A549 (cell line): Measurements from ENCODE around the gene TTLL11. TPM values are rescaled to one million over a fixed set of nuclear protein-coding genes. Genes with fewer than 3 reads are reported as not detected.

Experiments
- ATAC-seq, 2 experiments: fragments of 200-7000 bp in 1 of 2; fragments of >200 bp in 1 of 2; cut with Nextera tagmentation in 1 of 2; cut with Tn5 transposase in 1 of 2; 3 replicates each; pipeline versions ENCODE4 v1.8.0 to v1.9.1; 2018 to 2020; ENCODE audit warnings: mild to moderate bottlenecking in 1 of 2, moderate library complexity in 1 of 2
- CTCF ChIA-PET: fragments of 300-600 bp; sonication (Branson Sonifier 250); formaldehyde crosslinking; extraction: SDS; loops from one replicate; lab custom pipeline; 2021; ENCODE audit warnings: antibody characterized with exemption, inconsistent platforms; lab: Yijun Ruan, JAX
- POLR2A ChIA-PET: fragments of 350-600 bp; formaldehyde crosslinking; extraction: SDS; loops from one replicate; lab custom pipeline; 2021; ENCODE audit warnings: antibody characterized with exemption, inconsistent platforms; lab: Yijun Ruan, JAX
- DNase-seq, 2 experiments: peaks; one replicate each; pipeline versions ENCODE4 v3.0.0 to v3.0.0-alpha.2; 2011 to 2016; ENCODE audit warnings: low read depth in 1 of 2, low spot score in 1 of 2
- FAIRE-seq: peaks from 2 replicates; lab custom pipeline; 2011; peaks lifted over from hg19 to GRCh38; lab: Jason Lieb, UNC
- H3K27ac ChIP-seq, 2 experiments: fragments of >200 bp; sonication (Bioruptor Twin); formaldehyde crosslinking; 3 replicates each; pipeline ENCODE4 v1.5.1; 2016 to 2017
- H3K4me1 ChIP-seq: fragments of >200 bp; sonication (Bioruptor Twin); formaldehyde crosslinking; 3 replicates; pipeline ENCODE4 v1.6.1; 2016
- H3K4me2 ChIP-seq: fragments of >200 bp; sonication (Bioruptor Twin); formaldehyde crosslinking; 3 replicates; pipeline ENCODE4 v1.6.1; 2016
- H3K4me3 ChIP-seq: fragments of >200 bp; sonication (Bioruptor Twin); formaldehyde crosslinking; 3 replicates; pipeline ENCODE4 v1.5.1; 2016
- H3K9me3 ChIP-seq: fragments of >200 bp; sonication (Bioruptor Twin); formaldehyde crosslinking; 3 replicates; pipeline ENCODE4 v1.6.1; 2016
- CBX2 ChIP-seq: fragments of 200-600 bp; sonication (generic); IDR thresholded peaks from 2 replicates; pipeline ENCODE4 v1.6.1; 2016; ENCODE audit warnings: low read depth, mild to moderate bottlenecking, borderline replicate concordance
- CHD2 ChIP-seq: fragments of 150-350 bp; IDR thresholded peaks from 2 replicates; pipeline ENCODE4 v1.6.1; 2014; ENCODE audit warnings: low read length; ENCODE audit not compliant: partially characterized antibody
- CTCF ChIP-seq: fragments of >200 bp; sonication (Bioruptor Twin); formaldehyde crosslinking; IDR thresholded peaks from 3 replicates; pipeline ENCODE4 v1.5.1; 2016
- FOXS1 ChIP-seq: fragments of 250-450 bp; sonication (Bioruptor Pico); IDR thresholded peaks from 2 replicates; pipeline ENCODE4 v1.5.0; 2020; ENCODE audit warnings: mild to moderate bottlenecking, moderate library complexity
- GATA3 ChIP-seq: IDR thresholded peaks from 2 replicates; pipeline ENCODE4 v1.6.1; 2012; ENCODE audit warnings: borderline replicate concordance
- KDM1A ChIP-seq: fragments of 200-600 bp; sonication (generic); IDR thresholded peaks from 2 replicates; pipeline ENCODE4 v1.6.1; 2016; ENCODE audit warnings: low read depth, mild to moderate bottlenecking
- MAZ ChIP-seq: fragments of 150-350 bp; IDR thresholded peaks from 2 replicates; pipeline ENCODE4 v1.6.1; 2014; ENCODE audit warnings: antibody characterized with exemption, low read depth, low read length, borderline replicate concordance
- NFE2L2 ChIP-seq: fragments of 150-350 bp; conservative IDR thresholded peaks from 2 replicates; pipeline ENCODE4 v1.6.1; 2014; ENCODE audit warnings: low read length
- RAD21 ChIP-seq, 2 experiments: fragments of >200 bp in 1 of 2; sonication (Bioruptor Twin) in 1 of 2; formaldehyde crosslinking in 1 of 2; IDR thresholded peaks in 1 of 2; conservative IDR thresholded peaks in 1 of 2; 2 replicates in 1 of 2; 3 replicates in 1 of 2; pipeline ENCODE4 v1.6.1; 2012 to 2018; ENCODE audit warnings: inconsistent platforms in 1 of 2
- RARB ChIP-seq: fragments of 250-450 bp; sonication (Bioruptor Pico); IDR thresholded peaks from 2 replicates; pipeline ENCODE4 v1.8.0; 2021; ENCODE audit warnings: mild to moderate bottlenecking, moderate library complexity
- RNF2 ChIP-seq: fragments of 200-600 bp; sonication (generic); IDR thresholded peaks from 2 replicates; pipeline ENCODE4 v1.6.1; 2016; ENCODE audit warnings: low read depth, mild to moderate bottlenecking, antibody characterized with exemption, moderate library complexity, borderline replicate concordance
- SREBF2 ChIP-seq: fragments of 450-650 bp; IDR thresholded peaks from 2 replicates; pipeline ENCODE4 v1.6.1; 2014; ENCODE audit warnings: mild to moderate bottlenecking, moderate library complexity
- TP53 ChIP-seq: fragments of 250-450 bp; sonication (Bioruptor Pico); IDR thresholded peaks from 2 replicates; pipeline ENCODE4 v1.5.0; 2021; ENCODE audit warnings: mild to moderate bottlenecking, moderate library complexity
- ZC3H11A ChIP-seq: fragments of 450-650 bp; IDR thresholded peaks from 2 replicates; pipeline ENCODE4 v1.6.1; 2014; ENCODE audit warnings: antibody characterized with exemption, mild to moderate bottlenecking
- ZSCAN20 ChIP-seq: fragments of 250-450 bp; sonication (Bioruptor Pico); IDR thresholded peaks from 2 replicates; pipeline ENCODE4 v1.8.0; 2022; ENCODE audit warnings: mild to moderate bottlenecking, moderate library complexity
- WGBS: methylation state at CpG from one replicate; pipeline ENCODE4 v1.1.6; 2017; ENCODE audit errors: missing lambda C conversion rate; 5-methylcytosine and 5-hydroxymethylcytosine counted together
- polyA plus RNA-seq, 4 experiments: library from polyadenylated mRNA; depleted of rRNA in 3 of 4; stranded (reverse); fragments of >200 nt; fragmentation: RNase III in 1 of 4; extraction: RNeasy Plus Mini Kit Qiagen cat#74134 plus additional on column Dnase treatment in 1 of 4; gene quantifications; 2 replicates in 3 of 4; 3 replicates in 1 of 4; pipeline ENCODE4 v1.2.3, GENCODE V29; 2011 to 2017
- TF ChIP-seq, protein P1 (sequence below): fragments of 250-450 bp; sonication (Bioruptor Pico); IDR thresholded peaks from 2 replicates; pipeline ENCODE4 v1.5.0; 2020; ENCODE audit warnings: low read depth, mild to moderate bottlenecking, moderate library complexity
- TF ChIP-seq, protein P2 (sequence below): IDR thresholded peaks from 2 replicates; pipeline ENCODE4 v1.6.1; 2012; ENCODE audit warnings: low read depth, borderline replicate concordance
- TF ChIP-seq, protein P3 (sequence below): fragments of 250-450 bp; sonication (Bioruptor Pico); IDR thresholded peaks from 2 replicates; pipeline ENCODE4 v1.5.0; 2021; ENCODE audit warnings: mild to moderate bottlenecking, moderate library complexity, borderline replicate concordance
- TF ChIP-seq, protein P4 (sequence below): IDR thresholded peaks from 2 replicates; pipeline ENCODE4 v1.6.1; 2012

TTLL11 gene
- polyA plus RNA-seq, 2 of the 4 experiments (the other 2 are of a cell fraction): 1.8 to 2.6 TPM

- TF ChIP-seq SREBF2: no peak
- no peak for TF ChIP-seq CBX2
- TF ChIP-seq RARB (CRISPR knock-in tag): no peak
- TF ChIP-seq ZC3H11A: no peak
- no peak for TF ChIP-seq GATA3
- TF ChIP-seq NFE2L2: no peak
- TF ChIP-seq, protein P1, sequence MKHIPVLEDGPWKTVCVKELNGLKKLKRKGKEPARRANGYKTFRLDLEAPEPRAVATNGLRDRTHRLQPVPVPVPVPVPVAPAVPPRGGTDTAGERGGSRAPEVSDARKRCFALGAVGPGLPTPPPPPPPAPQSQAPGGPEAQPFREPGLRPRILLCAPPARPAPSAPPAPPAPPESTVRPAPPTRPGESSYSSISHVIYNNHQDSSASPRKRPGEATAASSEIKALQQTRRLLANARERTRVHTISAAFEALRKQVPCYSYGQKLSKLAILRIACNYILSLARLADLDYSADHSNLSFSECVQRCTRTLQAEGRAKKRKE (CRISPR knock-in tag): no peak
- TF ChIP-seq, protein P2, sequence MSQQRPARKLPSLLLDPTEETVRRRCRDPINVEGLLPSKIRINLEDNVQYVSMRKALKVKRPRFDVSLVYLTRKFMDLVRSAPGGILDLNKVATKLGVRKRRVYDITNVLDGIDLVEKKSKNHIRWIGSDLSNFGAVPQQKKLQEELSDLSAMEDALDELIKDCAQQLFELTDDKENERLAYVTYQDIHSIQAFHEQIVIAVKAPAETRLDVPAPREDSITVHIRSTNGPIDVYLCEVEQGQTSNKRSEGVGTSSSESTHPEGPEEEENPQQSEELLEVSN: no peak
- TF ChIP-seq ZSCAN20 (CRISPR knock-in tag): no peak
- TF ChIP-seq TP53 (CRISPR knock-in tag): no peak
- TF ChIP-seq MAZ: no peak
- TF ChIP-seq RNF2: no peak
- FAIRE-seq: no peak
- WGBS: 50% methylated on average over 4 of the region's 4 CpGs
- no peak for DNase-seq
- Histone ChIP-seq H3K4me2 (no peak overlapping the region), H3K27ac (no peak overlapping the region), H3K9me3 (no peaks in the 10 kb centered on the region), H3K4me3 (no peak overlapping the region), H3K4me1 (peaks cover 11% of the 10 kb centered on the region; the same call in 2 of the 3 replicates)
- ATAC-seq: no peak
- POLR2A ChIA-PET: no interaction called here
- CTCF ChIA-PET: interaction anchor here (0.9 kb wide), 1 partner anchor 61 kb away, joined by 3 read pairs; no protein-coding TSS in a partner anchor
Measured at GRCh38 chr9:121910491-121911040, 182.5 kb downstream of the TTLL11 start.

GRCh38 chr9:121909111-121909510 is 184.0 kb downstream of the TTLL11 start:
- no peak overlapping the region for H3K4me2 ChIP-seq
- TF ChIP-seq FOXS1 (CRISPR knock-in tag) (no peak), CHD2 (no peak), CTCF (no peak), RAD21 (conservative IDR thresholded peaks at IDR 0.05 in 1 of 2, IDR thresholded peaks at IDR 0.05 in 1 of 2) (no peak), KDM1A (no peak)
- TF ChIP-seq, protein P3, sequence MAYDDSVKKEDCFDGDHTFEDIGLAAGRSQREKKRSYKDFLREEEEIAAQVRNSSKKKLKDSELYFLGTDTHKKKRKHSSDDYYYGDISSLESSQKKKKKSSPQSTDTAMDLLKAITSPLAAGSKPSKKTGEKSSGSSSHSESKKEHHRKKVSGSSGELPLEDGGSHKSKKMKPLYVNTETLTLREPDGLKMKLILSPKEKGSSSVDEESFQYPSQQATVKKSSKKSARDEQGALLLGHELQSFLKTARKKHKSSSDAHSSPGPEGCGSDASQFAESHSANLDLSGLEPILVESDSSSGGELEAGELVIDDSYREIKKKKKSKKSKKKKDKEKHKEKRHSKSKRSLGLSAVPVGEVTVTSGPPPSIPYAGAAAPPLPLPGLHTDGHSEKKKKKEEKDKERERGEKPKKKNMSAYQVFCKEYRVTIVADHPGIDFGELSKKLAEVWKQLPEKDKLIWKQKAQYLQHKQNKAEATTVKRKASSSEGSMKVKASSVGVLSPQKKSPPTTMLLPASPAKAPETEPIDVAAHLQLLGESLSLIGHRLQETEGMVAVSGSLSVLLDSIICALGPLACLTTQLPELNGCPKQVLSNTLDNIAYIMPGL (CRISPR knock-in tag): no peak
- TF ChIP-seq, protein P4, sequence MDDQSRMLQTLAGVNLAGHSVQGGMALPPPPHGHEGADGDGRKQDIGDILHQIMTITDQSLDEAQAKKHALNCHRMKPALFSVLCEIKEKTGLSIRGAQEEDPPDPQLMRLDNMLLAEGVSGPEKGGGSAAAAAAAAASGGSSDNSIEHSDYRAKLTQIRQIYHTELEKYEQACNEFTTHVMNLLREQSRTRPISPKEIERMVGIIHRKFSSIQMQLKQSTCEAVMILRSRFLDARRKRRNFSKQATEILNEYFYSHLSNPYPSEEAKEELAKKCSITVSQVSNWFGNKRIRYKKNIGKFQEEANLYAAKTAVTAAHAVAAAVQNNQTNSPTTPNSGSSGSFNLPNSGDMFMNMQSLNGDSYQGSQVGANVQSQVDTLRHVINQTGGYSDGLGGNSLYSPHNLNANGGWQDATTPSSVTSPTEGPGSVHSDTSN: no peak
- TF ChIP-seq, all 56 proteins: peak for 0
- ATAC-seq: no peak
- POLR2A ChIA-PET: no interaction called here
- WGBS: 76% methylated on average over 5 of the region's 5 CpGs
- Histone ChIP-seq H3K4me3 (no peak overlapping the region), H3K4me1 (peaks cover 11% of the 10 kb centered on the region; the same call in 2 of the 3 replicates), H3K27ac (no peak overlapping the region), H3K9me3 (no peaks in the 10 kb centered on the region)
- DNase-seq: no peak
- CTCF ChIA-PET: interaction anchor here (1.0 to 1.1 kb wide), 2 partner anchors 13 to 331 kb away, joined by 3 read pairs; no protein-coding TSS in a partner anchor
- FAIRE-seq: no peak
